CD14-positive monocyte (primary cell): ENCODE data around the gene GLYR1. TPM values are rescaled to one million over a fixed set of nuclear protein-coding genes. Genes with fewer than 3 reads are reported as not detected.

Experiments used
- DNase-seq, 3 donors: peaks; one replicate each; pipeline ENCODE4 v3.0.0-alpha.2; 2011 to 2022
- H2AFZ ChIP-seq: 2 replicates; pipeline ENCODE4 v1.6.0; 2012; ENCODE audit warnings: mild to moderate bottlenecking, low read depth, low read length, inconsistent platforms; ENCODE audit not compliant: insufficient read depth, poor library complexity, severe bottlenecking
- H3K27ac ChIP-seq, 2 donors: 1 replicate in 1 of 2; 2 replicates in 1 of 2; pipeline ENCODE4 v1.5.1; 2012 to 2013; ENCODE audit warnings: low read length in 2 of 2, control low read depth in 1 of 2, inconsistent platforms in 1 of 2, low read depth in 1 of 2, mild to moderate bottlenecking in 1 of 2
- H3K27me3 ChIP-seq, 2 donors: one replicate each; pipeline versions ENCODE4 v1.6.0 to v1.6.1; 2011 to 2013; ENCODE audit warnings: low read length in 2 of 2; ENCODE audit not compliant: control insufficient read depth in 2 of 2, insufficient read depth in 2 of 2
- H3K36me3 ChIP-seq, 2 donors: replicated peaks in 1 of 2; 1 replicate in 1 of 2; 2 replicates in 1 of 2; pipeline versions ENCODE4 v1.5.1 to v1.6.1; 2012 to 2013; ENCODE audit warnings: low read length in 2 of 2, control low read depth in 1 of 2, inconsistent platforms in 1 of 2, mild to moderate bottlenecking in 1 of 2; ENCODE audit not compliant: insufficient read depth in 2 of 2, control insufficient read depth in 1 of 2
- H3K4me1 ChIP-seq, 2 donors: 1 replicate in 1 of 2; 2 replicates in 1 of 2; pipeline versions ENCODE4 v1.5.1 to v1.6.1; 2012 to 2013; ENCODE audit warnings: low read length in 2 of 2, control low read depth in 1 of 2, inconsistent platforms in 1 of 2, mild to moderate bottlenecking in 1 of 2, moderate library complexity in 1 of 2; ENCODE audit not compliant: insufficient read depth in 2 of 2, control insufficient read depth in 1 of 2
- H3K4me2 ChIP-seq: replicated peaks from 2 replicates; pipeline ENCODE3; 2012; ENCODE audit warnings: low read length, moderate library complexity, mild to moderate bottlenecking; ENCODE audit not compliant: poor library complexity, severe bottlenecking; ENCODE audit errors: extremely low read depth
- H3K4me3 ChIP-seq, 3 experiments: fragments of 200-600 bp in 1 of 3; sonication (generic) in 1 of 3; replicated peaks in 1 of 3; 1 replicate in 2 of 3; 2 replicates in 1 of 3; pipeline ENCODE4 v1.5.1; 2011 to 2013; ENCODE audit warnings: low read length in 3 of 3, mild to moderate bottlenecking in 3 of 3, control low read depth in 2 of 3, low read depth in 2 of 3, inconsistent platforms in 1 of 3, moderate library complexity in 1 of 3
- H3K79me2 ChIP-seq: 2 replicates; pipeline ENCODE4 v1.6.0; 2012; ENCODE audit warnings: mild to moderate bottlenecking, control low read depth, inconsistent platforms, low read length, moderate library complexity; ENCODE audit not compliant: insufficient read depth
- H3K9ac ChIP-seq: 2 replicates; pipeline ENCODE4 v1.6.0; 2017; ENCODE audit warnings: low read length, mild to moderate bottlenecking; ENCODE audit not compliant: insufficient read depth, poor library complexity, severe bottlenecking
- H3K9me3 ChIP-seq, 2 donors: replicated peaks in 1 of 2; 1 replicate in 1 of 2; 2 replicates in 1 of 2; pipeline versions ENCODE4 v1.5.1 to v1.6.1; 2012 to 2013; ENCODE audit warnings: low read length in 2 of 2, control low read depth in 1 of 2; ENCODE audit not compliant: control insufficient read depth in 1 of 2, insufficient read depth in 1 of 2
- H4K20me1 ChIP-seq: 2 replicates; pipeline ENCODE4 v1.6.0; 2012; ENCODE audit warnings: mild to moderate bottlenecking, low read length, control low read depth, moderate library complexity; ENCODE audit not compliant: insufficient read depth
- H3K27ac Mint-ChIP-seq, 7 donors: one replicate each; pipeline ENCODE4 v1.8.0; 2020; ENCODE audit warnings: mild to moderate bottlenecking in 7 of 7, mixed read lengths in 7 of 7, moderate library complexity in 6 of 7, inconsistent platforms in 2 of 7
- H3K27me3 Mint-ChIP-seq, 3 donors: one replicate each; pipeline ENCODE4 v1.8.0; 2021 to 2022; ENCODE audit warnings: low read depth in 3 of 3, mild to moderate bottlenecking in 3 of 3, mixed read lengths in 3 of 3, moderate library complexity in 3 of 3, inconsistent platforms in 1 of 3
- H3K36me3 Mint-ChIP-seq, 2 donors: one replicate each; pipeline ENCODE4 v1.8.0; 2020; ENCODE audit warnings: mixed read lengths in 2 of 2, inconsistent platforms in 1 of 2, mild to moderate bottlenecking in 1 of 2
- H3K4me1 Mint-ChIP-seq: one replicate; pipeline ENCODE4 v1.8.0; 2020; ENCODE audit warnings: mild to moderate bottlenecking, mixed read lengths
- H3K4me3 Mint-ChIP-seq, 2 donors: one replicate each; pipeline ENCODE4 v1.8.0; 2020; ENCODE audit warnings: mild to moderate bottlenecking in 2 of 2, mixed read lengths in 2 of 2, moderate library complexity in 1 of 2
- H3K9me3 Mint-ChIP-seq, 7 donors: one replicate each; pipeline ENCODE4 v1.8.0; 2020 to 2022; ENCODE audit warnings: mixed read lengths in 7 of 7, mild to moderate bottlenecking in 6 of 7, moderate library complexity in 6 of 7, inconsistent platforms in 2 of 7
- WGBS: methylation state at CpG from one replicate; pipeline ENCODE4 v1.1.5; 2013; ENCODE audit warnings: missing lambda C conversion rate; ENCODE audit not compliant: insufficient coverage; 5-methylcytosine and 5-hydroxymethylcytosine counted together
- intact Hi-C, 2 donors: fragments of 100-400 bp; cut with micrococcal nuclease; formaldehyde crosslinking; loops; one replicate each; pipeline versions ENCODE4 v1.15.0 to v1.15.1; 2023
- polyA plus RNA-seq, 3 donors: library from polyadenylated mRNA; depleted of rRNA in 1 of 3; unstranded in 2 of 3; stranded (reverse) in 1 of 3; fragments of 300-500 nt in 2 of 3; fragments of >200 nt in 1 of 3; fragmentation: Illumina TruSeq in 2 of 3; gene quantifications; 1 replicate in 2 of 3; 2 replicates in 1 of 3; pipeline ENCODE4 v1.2.3, GENCODE V29; 2012 to 2021
- TF ChIP-seq, protein P1 (sequence below): fragments of 200-600 bp; IDR thresholded peaks from one replicate; pipeline ENCODE4 v1.8.0; 2022; ENCODE audit warnings: antibody characterized with exemption, mild to moderate bottlenecking

Gene GLYR1
- polyA plus RNA-seq, 3 donors, result 34.2 to 41.9 (median 39.3) TPM

DNA sequence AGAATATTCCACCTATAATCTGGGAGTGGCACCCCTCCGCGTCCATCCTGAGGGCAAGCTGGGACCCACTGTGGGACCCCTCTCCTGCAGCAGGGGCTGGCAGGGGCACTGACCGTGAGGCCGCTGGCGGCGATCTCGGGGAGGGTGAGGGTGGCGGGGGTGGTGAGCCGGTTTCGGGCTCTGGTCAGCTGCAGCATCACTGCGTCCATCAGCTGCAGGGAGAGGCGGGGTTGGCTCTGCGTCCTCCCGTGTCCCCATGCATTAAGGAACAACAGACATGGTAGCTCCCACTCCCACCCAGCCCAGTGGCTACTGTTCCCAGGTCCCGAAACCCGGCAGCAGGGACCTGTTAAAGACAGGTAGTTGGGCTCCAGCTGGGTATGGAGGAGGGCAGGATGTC is 48.6 kb downstream of the GLYR1 start:
- TF ChIP-seq, protein P1, sequence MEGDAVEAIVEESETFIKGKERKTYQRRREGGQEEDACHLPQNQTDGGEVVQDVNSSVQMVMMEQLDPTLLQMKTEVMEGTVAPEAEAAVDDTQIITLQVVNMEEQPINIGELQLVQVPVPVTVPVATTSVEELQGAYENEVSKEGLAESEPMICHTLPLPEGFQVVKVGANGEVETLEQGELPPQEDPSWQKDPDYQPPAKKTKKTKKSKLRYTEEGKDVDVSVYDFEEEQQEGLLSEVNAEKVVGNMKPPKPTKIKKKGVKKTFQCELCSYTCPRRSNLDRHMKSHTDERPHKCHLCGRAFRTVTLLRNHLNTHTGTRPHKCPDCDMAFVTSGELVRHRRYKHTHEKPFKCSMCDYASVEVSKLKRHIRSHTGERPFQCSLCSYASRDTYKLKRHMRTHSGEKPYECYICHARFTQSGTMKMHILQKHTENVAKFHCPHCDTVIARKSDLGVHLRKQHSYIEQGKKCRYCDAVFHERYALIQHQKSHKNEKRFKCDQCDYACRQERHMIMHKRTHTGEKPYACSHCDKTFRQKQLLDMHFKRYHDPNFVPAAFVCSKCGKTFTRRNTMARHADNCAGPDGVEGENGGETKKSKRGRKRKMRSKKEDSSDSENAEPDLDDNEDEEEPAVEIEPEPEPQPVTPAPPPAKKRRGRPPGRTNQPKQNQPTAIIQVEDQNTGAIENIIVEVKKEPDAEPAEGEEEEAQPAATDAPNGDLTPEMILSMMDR, result no peak
- Histone ChIP-seq H3K36me3 (peaks cover 42 to 43% of the 10 kb centered on the region in 2 donors), H3K79me2 (peaks cover 31% of the 10 kb centered on the region), H3K4me1 (peaks cover 22 to 33% of the 10 kb centered on the region in 2 donors), H2AFZ (no peak overlapping the region), H3K27me3 (no peaks in the 10 kb centered on the region), H3K4me2 (no peak overlapping the region), H3K4me3 (no peak overlapping the region), H3K27ac (no peak overlapping the region), H3K9ac (no peak overlapping the region), H3K9me3 (no peaks in the 10 kb centered on the region), H4K20me1 (no peaks in the 10 kb centered on the region)
- H3K27ac Mint-ChIP-seq, result no peak overlapping the region
- H3K27me3 Mint-ChIP-seq, result peaks cover 0 to 1% (median 0%) of the 10 kb centered on the region in 3 donors
- intact Hi-C loops, result no loop called here
- H3K4me1 Mint-ChIP-seq, result peaks cover 25% of the 10 kb centered on the region
- peaks cover 0 to 1% (median 0%) of the 10 kb centered on the region in 7 donors for H3K9me3 Mint-ChIP-seq
- DNase-seq, result no peak
- H3K4me3 Mint-ChIP-seq, result no peak overlapping the region
- 97% methylated on average over 6 of the region's 16 CpGs for WGBS
- H3K36me3 Mint-ChIP-seq, result peaks cover 21 to 48% of the 10 kb centered on the region in 2 donors

DNA sequence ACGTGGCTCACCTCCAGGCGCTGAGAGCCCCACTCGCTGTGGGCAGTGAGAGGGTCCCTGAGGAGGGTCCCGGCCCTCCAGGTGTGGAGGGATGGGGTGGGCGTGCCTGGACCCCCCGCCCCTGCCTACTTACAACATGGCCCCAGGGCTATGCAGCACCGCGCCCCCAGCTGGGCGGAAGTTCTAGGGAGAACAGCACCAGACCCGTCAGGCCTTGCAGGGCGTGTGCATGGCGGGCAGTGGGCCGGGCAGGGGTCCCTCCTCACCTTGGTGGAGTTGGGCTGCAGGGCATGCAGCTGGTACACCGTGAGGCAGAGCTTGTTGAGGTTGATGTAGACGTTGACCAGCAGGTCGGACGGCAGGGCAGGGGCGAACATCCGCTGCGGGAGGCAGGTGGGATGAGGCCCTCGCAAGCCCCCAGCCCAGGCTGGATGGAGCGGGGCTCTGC is 49.3 kb downstream of the GLYR1 start:
- no peak overlapping the region for H2AFZ ChIP-seq
- no peak overlapping the region for H3K27ac Mint-ChIP-seq
- no peak overlapping the region for H3K27ac ChIP-seq
- no peak overlapping the region for H3K4me3 Mint-ChIP-seq
- no peaks in the 10 kb centered on the region for H3K9me3 ChIP-seq
- H3K4me2 ChIP-seq, result no peak overlapping the region
- H3K36me3 ChIP-seq, result peaks cover 42 to 43% of the 10 kb centered on the region in 2 donors
- 98% methylated on average over 19 of the region's 22 CpGs for WGBS
- H3K27me3 ChIP-seq, result no peaks in the 10 kb centered on the region
- peaks cover 22% of the 10 kb centered on the region for H3K4me1 Mint-ChIP-seq
- no peaks in the 10 kb centered on the region for H4K20me1 ChIP-seq
- H3K4me1 ChIP-seq, result peaks cover 21 to 27% of the 10 kb centered on the region in 2 donors
- H3K9ac ChIP-seq, result no peak overlapping the region
- H3K79me2 ChIP-seq, result peaks cover 31% of the 10 kb centered on the region
- peaks cover 0 to 1% (median 0%) of the 10 kb centered on the region in 7 donors for H3K9me3 Mint-ChIP-seq
- TF ChIP-seq, protein P1, result no peak
- intact Hi-C loops, result no loop called here
- no peak overlapping the region for H3K4me3 ChIP-seq
- DNase-seq, result no peak
- H3K36me3 Mint-ChIP-seq, result peaks cover 21 to 48% of the 10 kb centered on the region in 2 donors
- peaks cover 0 to 3% (median 0%) of the 10 kb centered on the region in 3 donors for H3K27me3 Mint-ChIP-seq
